Fibroblast of villous mesenchyme (primary cell): ENCODE data around the gene MRPS18B. TPM values are rescaled to one million over a fixed set of nuclear protein-coding genes. Genes with fewer than 3 reads are reported as not detected.
A peak's percentile ranks its signal among the peaks of the same experiment; 100 is the strongest.

Source experiments
- DNase-seq: peaks from one replicate; pipeline ENCODE4 v3.0.0-alpha.2; 2010; ENCODE audit warnings: low read depth
- H3K4me3 ChIP-seq: 2 replicates; pipeline ENCODE4 v1.5.1; 2011; ENCODE audit warnings: low read depth, mild to moderate bottlenecking, low read length
- total RNA-seq: library from RNA; depleted of rRNA; stranded (reverse); fragments of >200 nt; gene quantifications from 2 replicates; pipeline ENCODE4 v1.2.3, GENCODE V29; 2012
- TF ChIP-seq, protein P1 (sequence below): IDR thresholded peaks from 2 replicates; pipeline ENCODE4 v1.5.1; 2012; ENCODE audit warnings: low read depth, mild to moderate bottlenecking, low read length; ENCODE audit not compliant: insufficient read depth

The MRPS18B gene
- total RNA-seq: 79.5 and 81.2 TPM in 2 replicates

DNA sequence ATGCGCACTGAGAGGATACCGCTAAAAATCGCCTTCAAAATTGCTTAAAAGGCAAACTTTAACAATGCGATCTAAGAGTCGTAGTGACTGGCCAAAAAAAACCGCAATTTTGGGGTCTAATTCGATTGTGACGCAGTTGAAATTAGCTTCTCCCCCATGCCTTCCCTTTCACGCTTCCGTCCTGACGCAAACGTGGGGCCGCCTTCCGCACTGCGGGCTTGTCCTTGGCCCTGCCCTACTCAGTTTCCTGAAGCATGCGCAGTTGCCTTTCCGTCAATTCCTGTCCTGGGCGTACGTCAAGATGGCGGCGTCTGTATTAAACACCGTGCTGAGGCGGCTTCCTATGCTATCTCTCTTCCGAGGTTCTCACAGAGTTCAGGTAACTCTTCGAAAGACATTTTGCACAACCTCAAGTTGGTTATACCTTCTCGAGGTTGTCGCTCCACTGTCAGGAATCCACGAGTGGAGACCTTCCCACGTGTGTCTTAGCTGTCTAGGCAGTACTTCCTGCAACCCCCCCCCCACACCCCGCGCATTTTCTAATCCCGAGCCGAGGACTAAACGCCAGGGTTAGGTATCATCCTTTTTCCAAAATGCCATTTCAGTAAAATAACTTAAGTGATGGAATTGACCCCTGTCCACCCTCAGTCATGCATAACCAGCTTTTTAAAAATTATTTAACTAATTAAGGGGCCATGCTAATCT lies at the start of gene MRPS18B:
MRPS18B (plus strand) TSS at position 276 of the 705 bp plus-strand sequence; CDS start at position 302, 26 bp downstream.
- DNase-seq: peak; percentile 98
- H3K4me3 ChIP-seq: peak within 1 kb of the TSS; percentile 98
- TF ChIP-seq, protein P1, sequence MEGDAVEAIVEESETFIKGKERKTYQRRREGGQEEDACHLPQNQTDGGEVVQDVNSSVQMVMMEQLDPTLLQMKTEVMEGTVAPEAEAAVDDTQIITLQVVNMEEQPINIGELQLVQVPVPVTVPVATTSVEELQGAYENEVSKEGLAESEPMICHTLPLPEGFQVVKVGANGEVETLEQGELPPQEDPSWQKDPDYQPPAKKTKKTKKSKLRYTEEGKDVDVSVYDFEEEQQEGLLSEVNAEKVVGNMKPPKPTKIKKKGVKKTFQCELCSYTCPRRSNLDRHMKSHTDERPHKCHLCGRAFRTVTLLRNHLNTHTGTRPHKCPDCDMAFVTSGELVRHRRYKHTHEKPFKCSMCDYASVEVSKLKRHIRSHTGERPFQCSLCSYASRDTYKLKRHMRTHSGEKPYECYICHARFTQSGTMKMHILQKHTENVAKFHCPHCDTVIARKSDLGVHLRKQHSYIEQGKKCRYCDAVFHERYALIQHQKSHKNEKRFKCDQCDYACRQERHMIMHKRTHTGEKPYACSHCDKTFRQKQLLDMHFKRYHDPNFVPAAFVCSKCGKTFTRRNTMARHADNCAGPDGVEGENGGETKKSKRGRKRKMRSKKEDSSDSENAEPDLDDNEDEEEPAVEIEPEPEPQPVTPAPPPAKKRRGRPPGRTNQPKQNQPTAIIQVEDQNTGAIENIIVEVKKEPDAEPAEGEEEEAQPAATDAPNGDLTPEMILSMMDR: no peak

DNA sequence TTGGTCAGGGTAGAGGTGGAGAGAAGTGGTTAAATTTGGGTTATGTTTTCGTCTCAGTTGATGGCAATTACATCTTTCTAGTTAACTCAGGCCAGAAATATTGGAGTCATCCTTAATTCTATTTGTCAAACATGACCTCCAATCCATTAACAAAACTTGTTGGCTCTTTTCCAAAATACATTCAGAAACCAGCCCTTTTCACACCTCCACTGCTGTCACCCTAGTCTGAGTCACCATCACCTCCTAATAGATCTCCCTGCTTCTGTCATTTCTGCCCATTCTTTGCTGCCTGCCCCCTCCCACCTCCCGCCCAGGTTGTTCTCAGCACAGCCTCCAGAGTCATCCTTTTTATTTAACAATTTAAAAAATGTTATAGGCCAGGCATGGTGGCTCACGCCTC lies 49.4 kb upstream of the MRPS18B start:
- TF ChIP-seq, protein P1: no peak
- DNase-seq: no peak
- no peak overlapping the region for H3K4me3 ChIP-seq

DNA sequence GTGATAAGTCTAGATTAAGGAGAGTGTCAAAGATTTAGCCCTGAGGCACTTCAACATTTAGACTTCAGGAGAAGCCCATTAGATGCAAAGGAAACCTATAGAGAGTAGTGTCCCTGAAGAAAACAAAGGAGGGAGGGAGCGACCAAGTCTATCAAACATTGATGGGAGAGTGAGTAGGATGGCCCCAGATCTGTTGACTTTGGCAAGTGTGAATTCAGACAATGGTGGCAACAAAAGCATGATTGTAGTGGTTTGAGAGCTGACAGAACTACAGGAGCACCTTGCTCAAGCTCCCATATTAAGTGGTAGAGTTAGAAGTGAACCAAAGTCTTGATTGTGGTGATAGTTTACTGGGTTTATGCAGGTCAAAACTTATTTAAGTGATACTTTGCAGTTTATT lies 47.4 kb upstream of the MRPS18B start:
- DNase-seq: no peak
- peak overlapping the region; percentile 94 for H3K4me3 ChIP-seq
- TF ChIP-seq, protein P1: no peak

DNA sequence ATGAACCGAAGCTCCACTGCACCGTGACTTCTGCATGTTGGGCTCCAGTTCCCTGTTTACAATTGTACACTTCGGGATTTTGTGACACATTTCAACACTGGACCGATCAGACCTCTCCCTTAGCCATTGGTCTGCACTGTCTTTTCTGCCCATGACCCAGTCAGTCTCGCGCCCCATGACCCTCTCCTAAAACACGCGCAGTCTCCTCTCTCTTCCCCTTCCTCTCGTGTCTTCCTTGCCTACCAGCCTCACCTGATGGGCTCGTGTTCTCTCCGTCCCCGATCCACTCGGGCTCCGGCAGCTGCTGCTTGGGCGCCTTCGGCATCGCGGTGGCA lies 46.9 kb upstream of the MRPS18B start:
- TF ChIP-seq, protein P1: no peak
- DNase-seq: no peak
- H3K4me3 ChIP-seq: peak overlapping the region; percentile 94

- DNase-seq: peak; percentile 98
- peak within 1 kb of the TSS; percentile 94 for H3K4me3 ChIP-seq
- TF ChIP-seq, protein P1: no peak
These were observed 46.4 kb upstream of the MRPS18B start, which contains the start of gene ABCF1 for GRCh38 chr6:30571075-30571761. ABCF1 (plus strand) TSS chr6:30571442; CDS start chr6:30571488, 46 bp downstream.

DNA sequence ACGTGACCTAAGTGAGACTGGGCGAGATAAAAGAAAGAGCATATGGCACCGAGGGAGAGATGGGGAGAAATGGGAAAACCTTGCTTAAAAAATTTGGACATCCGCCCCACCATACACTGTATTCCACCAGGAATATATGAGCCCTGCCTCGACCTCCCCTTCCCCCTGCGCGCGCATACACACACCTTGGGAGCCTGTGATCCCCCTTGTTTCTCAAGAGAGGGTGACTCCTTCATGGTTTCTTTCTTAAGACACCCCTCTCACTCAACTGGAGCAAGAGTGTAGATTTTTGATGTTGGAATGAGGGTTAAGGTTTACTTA lies 45.9 kb upstream of the MRPS18B start:
- TF ChIP-seq, protein P1: no peak
- H3K4me3 ChIP-seq: peak overlapping the region; percentile 94
- DNase-seq: no peak
